CD4-positive, alpha-beta T cell treated with Interferon alpha-2 for 1 hour (primary cell): ENCODE measurements around the gene TAS2R60.
"Not testable (repeated sequence)": the region's sequence is repeated elsewhere in the genome, so short reads cannot be mapped to it uniquely, and the experiment has no call there.

Experiments used
- DNase-seq, 2 donors: peaks; one replicate each; pipeline ENCODE4 v3.0.0-alpha.2; 2020 to 2022

The TAS2R60 gene

DNA sequence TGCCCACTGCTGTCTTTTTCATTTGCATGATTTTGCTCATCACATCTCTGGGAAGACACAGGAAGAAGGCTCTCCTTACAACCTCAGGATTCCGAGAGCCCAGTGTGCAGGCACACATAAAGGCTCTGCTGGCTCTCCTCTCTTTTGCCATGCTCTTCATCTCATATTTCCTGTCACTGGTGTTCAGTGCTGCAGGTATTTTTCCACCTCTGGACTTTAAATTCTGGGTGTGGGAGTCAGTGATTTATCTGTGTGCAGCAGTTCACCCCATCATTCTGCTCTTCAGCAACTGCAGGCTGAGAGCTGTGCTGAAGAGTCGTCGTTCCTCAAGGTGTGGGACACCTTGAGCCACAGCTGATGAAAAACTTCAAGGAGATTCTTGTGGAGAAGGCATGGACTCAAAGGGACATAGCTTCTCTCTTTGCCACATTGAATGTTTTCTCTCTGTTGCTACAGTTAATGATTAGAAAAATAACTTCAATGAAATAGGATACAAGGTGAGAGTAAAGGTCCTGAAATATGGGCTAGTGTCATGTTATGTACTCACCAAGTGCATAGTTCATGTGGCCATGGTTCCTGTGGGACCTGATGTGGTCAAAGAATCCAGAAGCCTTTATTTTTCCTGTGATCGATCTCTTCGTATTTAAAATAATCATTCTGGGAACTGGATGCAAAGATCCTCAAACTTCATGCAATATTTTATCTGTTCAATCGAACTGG is 970 bp downstream of the TAS2R60 start:
- DNase-seq = no peak

GRCh38 chr7:143444785-143445184 is 1.5 kb downstream of the TAS2R60 start:
- no peak for DNase-seq

- no peak for DNase-seq
Observed at GRCh38 chr7:143447466-143447865, 4.2 kb downstream of the TAS2R60 start.

GRCh38 chr7:143448429-143448828 is 5.2 kb downstream of the TAS2R60 start:
- no peak for DNase-seq

DNA sequence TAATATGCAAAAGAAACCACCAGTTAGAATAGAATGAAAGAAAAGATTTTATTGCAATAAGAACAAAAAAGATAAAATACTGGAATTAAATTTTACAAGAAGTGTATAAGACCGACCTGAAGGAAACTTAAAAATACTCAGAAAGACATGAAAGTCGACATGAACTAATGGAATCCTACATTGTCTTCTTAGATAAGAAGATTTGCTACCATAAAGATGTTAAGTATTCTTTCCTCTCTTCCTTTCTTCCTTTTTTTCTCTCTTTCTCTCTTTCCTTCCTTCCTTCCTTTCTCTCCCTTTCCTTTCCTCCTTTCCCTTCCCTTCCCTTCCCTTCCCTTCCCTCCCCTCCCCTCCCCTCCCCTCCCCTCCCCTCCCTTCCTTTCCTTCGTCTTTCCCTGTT is 6.5 kb downstream of the TAS2R60 start:
- no peak for DNase-seq

GRCh38 chr7:143451122-143451521 is 7.9 kb downstream of the TAS2R60 start:
- DNase-seq = no peak

DNA sequence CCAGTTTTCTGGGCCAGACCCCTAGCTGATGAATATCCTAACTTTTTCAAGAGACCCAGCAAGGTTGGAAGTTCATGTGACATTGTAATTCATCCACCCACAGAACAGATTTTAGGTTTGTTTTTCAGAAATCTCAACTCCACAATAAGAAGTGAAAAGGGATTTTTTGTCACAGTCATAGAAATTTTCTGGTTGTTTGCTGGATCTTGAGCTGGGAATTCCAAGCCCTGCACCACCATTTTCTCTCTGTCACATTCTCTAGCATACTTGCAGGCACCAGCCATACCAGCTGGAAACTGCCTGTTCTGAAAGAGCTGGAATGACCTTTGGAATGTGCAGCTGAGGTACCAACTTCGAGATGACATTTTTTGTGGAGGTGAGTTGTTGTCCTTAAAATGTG is 8.5 kb downstream of the TAS2R60 start:
- no peak for DNase-seq

DNA sequence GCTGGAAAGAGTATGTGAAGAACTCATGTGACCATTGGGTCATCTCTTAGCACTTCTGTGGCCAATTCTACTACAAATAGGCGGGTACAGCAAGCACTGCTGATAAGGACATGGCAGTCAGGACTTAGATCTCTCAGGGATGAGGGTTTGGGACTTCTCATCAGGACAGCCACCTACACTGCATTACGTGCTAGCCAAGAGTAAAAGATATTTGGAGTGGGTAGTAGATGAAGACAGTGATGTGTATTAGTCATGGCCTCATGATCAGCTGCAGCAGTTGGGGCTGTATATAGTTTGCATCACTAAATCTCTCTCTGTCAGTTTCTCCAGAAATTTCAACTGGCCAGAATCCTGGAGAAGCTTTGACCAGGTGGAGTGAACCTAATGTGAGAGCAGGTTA is 9.2 kb downstream of the TAS2R60 start:
- DNase-seq = no peak

GRCh38 chr7:143454091-143454680 is 10.9 kb downstream of the TAS2R60 start:
- DNase-seq = no peak

GRCh38 chr7:143455491-143455890 is 12.2 kb downstream of the TAS2R60 start:
- DNase-seq = no peak

GRCh38 chr7:143455942-143456341 is 12.7 kb downstream of the TAS2R60 start:
- DNase-seq = no peak

DNA sequence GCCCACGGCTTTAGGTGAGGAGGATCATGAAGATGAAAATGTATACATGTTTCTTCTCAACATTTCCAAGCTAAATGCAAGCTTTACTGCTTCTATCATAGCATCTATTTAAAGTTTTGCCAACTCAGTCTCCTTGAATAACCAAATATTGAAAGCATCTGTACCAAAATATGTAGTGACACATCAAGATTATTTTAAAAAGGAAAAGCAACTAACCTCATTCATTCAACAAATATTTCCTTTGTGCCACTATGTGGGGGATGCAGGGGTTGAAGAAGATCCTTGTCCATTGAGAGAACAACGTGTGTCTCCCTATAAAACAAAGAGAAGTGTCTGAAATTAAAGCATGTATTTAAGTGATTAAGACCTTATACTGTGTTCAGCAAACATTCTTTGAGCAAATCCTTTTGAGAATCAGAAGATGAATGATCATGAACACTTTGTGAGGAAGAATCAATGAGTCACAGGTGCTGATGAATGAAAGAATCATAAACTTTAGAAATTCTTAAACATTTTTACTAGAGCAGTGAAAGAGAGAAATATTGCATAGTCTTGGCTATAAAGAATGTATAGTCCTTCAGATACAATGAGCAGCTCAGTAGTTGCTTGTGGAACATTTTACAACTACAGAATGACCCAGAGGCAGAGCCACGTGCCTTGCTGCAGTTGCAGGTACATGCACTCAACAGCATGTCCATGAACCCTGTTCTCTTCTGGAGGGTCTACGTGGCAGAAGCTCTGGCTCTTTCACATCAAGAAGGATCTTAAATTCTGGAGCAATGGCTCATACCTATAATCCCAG is 13.9 kb downstream of the TAS2R60 start:
- DNase-seq = no peak

- peak; percentile 2 to 22 for DNase-seq
Observed at GRCh38 chr7:143458263-143458662, 15.0 kb downstream of the TAS2R60 start.

DNA sequence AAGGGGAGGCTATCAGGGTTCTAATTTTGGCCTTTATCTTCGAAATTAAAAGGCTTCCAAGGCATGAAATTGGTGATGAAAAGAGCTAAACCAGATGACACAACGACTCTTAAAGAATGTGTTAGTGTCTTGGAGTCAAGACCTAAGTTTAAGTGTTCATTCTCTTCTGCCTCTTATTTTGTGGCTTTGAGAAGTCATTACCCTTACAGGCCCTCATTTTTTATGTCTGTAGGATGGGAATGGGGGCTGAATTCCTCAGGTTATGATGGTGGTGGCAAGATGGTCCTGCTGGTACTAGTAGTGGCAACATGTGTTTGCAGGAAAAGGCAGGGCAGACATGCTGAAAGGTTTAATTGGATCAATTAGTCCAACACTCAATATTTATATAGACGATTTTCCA is 15.4 kb downstream of the TAS2R60 start:
- DNase-seq = no peak

DNA sequence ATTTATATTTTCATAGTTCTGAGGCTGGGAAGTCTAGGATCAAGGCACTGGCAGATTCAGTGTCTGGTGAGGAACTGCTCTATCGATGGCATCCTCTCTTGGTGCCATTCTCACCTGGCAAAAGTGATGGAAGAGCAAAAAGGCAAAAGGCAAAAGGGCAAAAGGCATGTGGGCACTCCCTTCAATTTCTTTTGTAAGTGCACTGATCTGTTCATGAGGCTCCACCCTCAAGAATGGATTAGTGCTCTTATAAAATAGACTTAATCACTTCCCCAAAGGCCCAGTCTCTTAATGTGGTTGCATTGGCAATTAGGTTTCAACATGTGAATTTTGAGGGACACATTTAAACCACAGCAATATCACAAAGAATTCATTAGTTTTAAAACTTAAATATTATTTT is 16.1 kb downstream of the TAS2R60 start:
- DNase-seq = no peak

DNA sequence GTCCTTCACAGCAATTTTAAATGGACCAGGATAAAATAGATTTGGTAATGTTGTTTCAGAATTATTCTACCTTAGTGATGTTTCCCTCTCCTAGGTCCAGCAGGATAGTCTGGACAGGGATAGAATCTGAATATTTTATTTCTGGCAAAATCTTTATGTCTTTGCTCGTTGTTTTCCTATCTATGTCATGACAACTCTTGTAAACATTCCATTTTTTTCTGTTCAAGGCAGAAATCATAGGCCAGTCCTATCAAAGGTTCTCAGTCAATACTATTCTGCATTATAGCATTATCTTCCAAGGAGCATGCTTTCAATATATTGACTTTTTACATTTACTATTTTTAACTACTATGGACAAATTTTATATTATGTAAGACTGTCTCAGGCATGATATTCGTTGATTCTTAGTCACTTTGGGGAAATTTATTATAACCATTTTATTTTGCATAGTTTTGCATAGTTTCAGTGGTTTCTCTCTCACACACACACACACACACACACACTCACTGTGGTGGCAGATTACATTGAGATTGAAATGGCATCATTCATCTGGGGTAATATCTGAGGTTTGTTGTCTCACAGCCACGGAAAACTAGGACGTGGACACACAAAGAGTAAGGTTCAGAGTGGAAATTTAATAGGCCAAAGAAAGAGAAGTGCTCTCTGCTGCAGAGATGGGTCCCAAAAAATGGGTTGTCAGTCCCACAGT is 17.2 kb downstream of the TAS2R60 start:
- DNase-seq = no peak

DNA sequence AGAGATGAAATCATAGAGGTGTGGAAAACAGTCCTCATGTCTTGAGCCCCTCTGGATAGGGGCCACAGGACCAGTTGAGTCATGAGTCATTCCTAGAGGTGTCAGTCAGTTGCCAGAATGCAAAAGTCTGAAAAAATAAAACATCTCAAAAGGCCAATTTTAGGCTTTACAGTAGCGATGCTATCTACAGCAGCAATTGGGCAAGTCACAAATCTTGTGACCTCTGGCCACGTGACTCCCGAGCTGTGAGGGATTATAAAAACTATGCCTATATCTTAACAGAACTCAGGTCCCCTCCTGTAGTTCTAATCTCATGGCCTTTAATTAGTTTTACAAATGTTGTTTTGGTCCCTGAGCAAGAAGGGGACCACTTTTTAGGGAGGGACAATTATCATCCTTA is 18.8 kb downstream of the TAS2R60 start:
- no peak for DNase-seq

DNA sequence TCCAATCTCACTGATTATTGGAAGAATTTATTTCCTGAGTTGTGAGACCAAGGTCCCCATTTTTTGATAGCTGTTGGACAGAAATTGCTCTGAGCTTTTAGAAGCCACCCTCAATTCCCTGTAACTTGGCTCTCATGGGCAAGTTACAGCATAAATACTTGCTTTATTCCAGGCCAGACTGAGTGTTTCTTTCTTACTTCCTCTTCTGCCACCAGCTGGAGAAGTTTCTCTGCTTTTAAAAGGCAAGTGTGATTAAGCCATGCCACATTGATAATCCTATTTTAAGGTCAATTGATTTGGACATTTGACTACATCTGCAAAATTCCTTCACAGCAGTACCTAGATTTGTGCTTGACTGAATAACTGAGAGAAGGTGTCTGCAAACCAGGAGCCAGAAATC is 20.3 kb downstream of the TAS2R60 start:
- DNase-seq = no peak

- DNase-seq = no peak
Observed at GRCh38 chr7:143463957-143464356, 20.7 kb downstream of the TAS2R60 start.

- DNase-seq = no peak
Observed at GRCh38 chr7:143467724-143468123, 24.5 kb downstream of the TAS2R60 start.

- not testable (repeated sequence) for DNase-seq
Observed at GRCh38 chr7:143472071-143472689, 28.9 kb downstream of the TAS2R60 start.

DNA sequence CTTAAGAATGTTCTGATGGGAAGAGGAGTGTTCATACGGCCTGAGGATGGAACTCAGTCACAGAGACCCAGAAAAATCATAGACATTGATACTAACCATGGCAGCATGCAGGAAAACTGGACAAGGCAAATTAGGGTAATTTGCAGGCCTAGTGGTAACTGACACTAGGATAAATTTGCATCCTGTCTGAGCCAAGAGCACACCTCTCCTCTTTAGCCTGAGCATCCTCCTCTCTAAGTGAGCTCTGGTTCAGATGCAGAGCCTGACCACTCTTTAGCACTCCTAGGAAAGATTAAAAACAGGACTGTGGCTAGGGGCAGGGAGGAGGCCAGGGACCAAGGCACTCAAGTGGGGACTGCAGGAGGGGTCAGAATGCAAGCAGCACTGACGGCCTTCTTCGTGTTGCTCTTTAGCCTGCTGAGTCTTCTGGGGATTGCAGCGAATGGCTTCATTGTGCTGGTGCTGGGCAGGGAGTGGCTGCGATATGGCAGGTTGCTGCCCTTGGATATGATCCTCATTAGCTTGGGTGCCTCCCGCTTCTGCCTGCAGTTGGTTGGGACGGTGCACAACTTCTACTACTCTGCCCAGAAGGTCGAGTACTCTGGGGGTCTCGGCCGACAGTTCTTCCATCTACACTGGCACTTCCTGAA is 34.4 kb downstream of the TAS2R60 start, which contains the start of gene TAS2R41:
Gene TAS2R41, plus strand, starts transcription at position 373 of the 650 bp plus-strand sequence. Its CDS starts 0 bp downstream, at position 373.
- DNase-seq = no peak
